Hepatocyte (in vitro differentiated cells): ENCODE data around the gene GNG13. TPM values are rescaled to one million over a fixed set of nuclear protein-coding genes. Genes with fewer than 3 reads are reported as not detected.

ENCODE experiments used
- DNase-seq: peaks from one replicate; pipeline ENCODE4 v3.0.0-alpha.2; 2016; ENCODE audit warnings: low spot score
- H2AFZ ChIP-seq: fragments of 200-600 bp; sonication (generic); 2 replicates; pipeline ENCODE4 v1.6.0; 2016; ENCODE audit warnings: antibody characterized with exemption, mild to moderate bottlenecking
- H3K27ac ChIP-seq: fragments of 200-600 bp; sonication (generic); 2 replicates; pipeline ENCODE4 v1.5.1; 2016; ENCODE audit warnings: mild to moderate bottlenecking
- H3K27me3 ChIP-seq: fragments of 200-600 bp; sonication (generic); 2 replicates; pipeline ENCODE4 v1.6.1; 2016
- H3K36me3 ChIP-seq: fragments of 200-600 bp; sonication (generic); replicated peaks from 2 replicates; pipeline ENCODE4 v1.5.1; 2016; ENCODE audit warnings: low read depth; ENCODE audit not compliant: insufficient read depth
- H3K4me1 ChIP-seq: fragments of 200-600 bp; sonication (generic); 2 replicates; pipeline ENCODE4 v1.5.1; 2016; ENCODE audit warnings: mild to moderate bottlenecking, moderate library complexity; ENCODE audit not compliant: insufficient read depth
- H3K4me2 ChIP-seq: fragments of 200-600 bp; sonication (generic); 2 replicates; pipeline ENCODE4 v1.6.0; 2016
- H3K4me3 ChIP-seq: fragments of 200-600 bp; sonication (generic); 2 replicates; pipeline ENCODE4 v1.5.1; 2016; ENCODE audit warnings: mild to moderate bottlenecking
- H3K79me2 ChIP-seq: fragments of 200-600 bp; sonication (generic); 2 replicates; pipeline ENCODE4 v1.6.0; 2017; ENCODE audit warnings: mild to moderate bottlenecking
- H3K9me2 ChIP-seq: fragments of 200-600 bp; sonication (generic); replicated peaks from 2 replicates; pipeline ENCODE4 v1.6.0; 2017; ENCODE audit warnings: mild to moderate bottlenecking; ENCODE audit not compliant: insufficient read depth
- H3K9me3 ChIP-seq: fragments of 200-600 bp; sonication (generic); 2 replicates; pipeline ENCODE4 v1.5.1; 2016; ENCODE audit warnings: low read depth, mild to moderate bottlenecking
- H4K20me1 ChIP-seq: fragments of 200-600 bp; sonication (generic); 2 replicates; pipeline ENCODE4 v1.6.0; 2016; ENCODE audit warnings: mild to moderate bottlenecking; ENCODE audit not compliant: insufficient read depth, poor library complexity, severe bottlenecking
- CTCF ChIP-seq: fragments of 200-600 bp; sonication (generic); IDR thresholded peaks from 2 replicates; pipeline ENCODE4 v1.5.1; 2016; ENCODE audit warnings: antibody characterized with exemption, mild to moderate bottlenecking; ENCODE audit not compliant: poor library complexity
- EZH2 ChIP-seq: fragments of 200-600 bp; sonication (generic); IDR thresholded peaks from 2 replicates; pipeline ENCODE4 v1.6.1; 2016; ENCODE audit warnings: antibody characterized with exemption, mild to moderate bottlenecking, borderline replicate concordance
- EZH2phosphoT487 ChIP-seq: fragments of 200-600 bp; sonication (generic); IDR thresholded peaks from one replicate; pipeline ENCODE4 v1.6.1; 2018; ENCODE audit warnings: antibody characterized with exemption, mild to moderate bottlenecking, low read depth, moderate library complexity; ENCODE audit not compliant: unreplicated experiment, severe bottlenecking
- WGBS: methylation state at CpG from one replicate; pipeline ENCODE4 v1.1.6; 2016; ENCODE audit warnings: low lambda C conversion rate; ENCODE audit errors: missing lambda C conversion rate; 5-methylcytosine and 5-hydroxymethylcytosine counted together
- polyA plus RNA-seq: library from polyadenylated mRNA; unstranded; fragments of >200 nt; fragmentation: Nextera tagmentation; extraction: Ambion mirVana; gene quantifications from 2 replicates; pipeline ENCODE4 v1.2.1, GENCODE V29; 2016
- total RNA-seq: library from RNA; depleted of rRNA; stranded (reverse); fragments of >200 nt; gene quantifications from 2 replicates; pipeline ENCODE4 v1.2.3, GENCODE V29; 2014

Gene GNG13
- total and polyA plus RNA-seq, 2 experiments from 2014 or later, result not detected

- Histone ChIP-seq H3K9me2 (no peaks in the 10 kb centered on the region), H3K79me2 (peaks cover 3% of the 10 kb centered on the region), H2AFZ (no peak overlapping the region), H3K4me1 (peaks cover 4% of the 10 kb centered on the region), H4K20me1 (no peaks in the 10 kb centered on the region), H3K27me3 (peaks cover 7% of the 10 kb centered on the region), H3K9me3 (no peaks in the 10 kb centered on the region), H3K36me3 (no peaks in the 10 kb centered on the region), H3K4me3 (no peak overlapping the region), H3K27ac (no peak overlapping the region), H3K4me2 (peak overlapping the region; percentile 85)
- DNase-seq, result peak; percentile 76
- TF ChIP-seq EZH2phosphoT487, result no peak
- TF ChIP-seq CTCF, result peak; percentile 82
- TF ChIP-seq EZH2, result peak; percentile 37
- 23% methylated on average over 47 of the region's 67 CpGs for WGBS
Observed at GRCh38 chr16:813204-813915, 12.8 kb upstream of the GNG13 start.

GRCh38 chr16:808085-808386 is 7.5 kb upstream of the GNG13 start:
- Histone ChIP-seq H3K9me3 (no peaks in the 10 kb centered on the region), H3K36me3 (no peaks in the 10 kb centered on the region), H3K4me1 (no peaks in the 10 kb centered on the region), H3K4me3 (peak overlapping the region; percentile 58), H3K9me2 (no peaks in the 10 kb centered on the region), H4K20me1 (no peaks in the 10 kb centered on the region), H3K79me2 (peaks cover 10% of the 10 kb centered on the region), H2AFZ (peak overlapping the region; percentile 78), H3K27me3 (peaks cover 13% of the 10 kb centered on the region), H3K27ac (no peak overlapping the region), H3K4me2 (peak overlapping the region; percentile 84)
- TF ChIP-seq CTCF, result no peak
- TF ChIP-seq EZH2, result no peak
- no peak for TF ChIP-seq EZH2phosphoT487
- WGBS, result 26% methylated on average over 16 of the region's 19 CpGs
- no peak for DNase-seq

GRCh38 chr16:807347-808084 is 7.0 kb upstream of the GNG13 start:
- peak; percentile 97 for DNase-seq
- Histone ChIP-seq H2AFZ (peak overlapping the region; percentile 78), H3K36me3 (no peaks in the 10 kb centered on the region), H3K27me3 (peaks cover 16% of the 10 kb centered on the region), H3K4me3 (peak overlapping the region; percentile 62), H3K9me2 (no peaks in the 10 kb centered on the region), H4K20me1 (no peaks in the 10 kb centered on the region), H3K27ac (peak overlapping the region; percentile 96), H3K79me2 (peaks cover 10% of the 10 kb centered on the region), H3K9me3 (no peaks in the 10 kb centered on the region), H3K4me1 (no peaks in the 10 kb centered on the region), H3K4me2 (peak overlapping the region; percentile 98)
- TF ChIP-seq EZH2phosphoT487 (no peak), CTCF (no peak), EZH2 (no peak)
- WGBS, result 2% methylated on average over 79 of the region's 80 CpGs
